T47D (cell line): ENCODE results near the gene GRK2.
"Not testable (repeated sequence)": the region's sequence is repeated elsewhere in the genome, so short reads cannot be mapped to it uniquely, and the experiment has no call there.

ENCODE experiments used
- DNase-seq, 2 experiments: peaks; one replicate each; pipeline versions ENCODE4 v3.0.0 to v3.0.0-alpha.2; 2011 to 2012; ENCODE audit warnings: low read depth in 1 of 2, low spot score in 1 of 2
- JUND ChIP-seq: IDR thresholded peaks from 2 replicates; pipeline ENCODE4 v1.6.1; 2012; ENCODE audit warnings: low read depth
- in situ Hi-C: cut with HindIII; loops from 2 replicates; pipeline ENCODE4 v1.10.0; 2016; ENCODE audit warnings: low sequenced_read_pairs, low pct_unique_long_range_greater_than_20kb

GRK2 gene

GRCh38 chr11:67260406-67260805, 5.9 kb upstream of the GRK2 start:
- in situ Hi-C loops = no loop called here
- no peak for DNase-seq
- no peak for TF ChIP-seq JUND

- DNase-seq = peak; percentile 86 to 87
- in situ Hi-C loops = not testable (repeated sequence)
Measured at GRCh38 chr11:67260885-67261639, 5.2 kb upstream of the GRK2 start.

GRCh38 chr11:67261640-67261945, 4.7 kb upstream of the GRK2 start:
- in situ Hi-C loops = no loop called here

GRCh38 chr11:67261946-67262681, 4.2 kb upstream of the GRK2 start:
- in situ Hi-C loops = no loop called here
- DNase-seq = peak in 1 of 2 experiments; percentile 65
- no peak for TF ChIP-seq JUND

More at GRCh38 chr11:67261640-67261945, 4.7 kb upstream of the GRK2 start:
- no peak for TF ChIP-seq JUND
- no peak for DNase-seq

- in situ Hi-C loops = no loop called here
- TF ChIP-seq JUND = no peak
- peak; percentile 90 to 99 for DNase-seq
Measured at GRCh38 chr11:67262731-67263675, 3.3 kb upstream of the GRK2 start.

- TF ChIP-seq JUND = no peak
- in situ Hi-C loops = no loop called here
- DNase-seq = no peak
Measured at GRCh38 chr11:67264260-67264659, 2.0 kb upstream of the GRK2 start.

- no peak for DNase-seq
- in situ Hi-C loops = no loop called here
- no peak for TF ChIP-seq JUND
Measured at GRCh38 chr11:67264877-67265632, 1.2 kb upstream of the GRK2 start.

GRCh38 chr11:67265633-67266448, 432 bp upstream of the GRK2 start:
- TF ChIP-seq JUND = no peak
- DNase-seq = peak; percentile 79 to 87
- in situ Hi-C loops = no loop called here

- DNase-seq = peak in 1 of 2 experiments; percentile 50
- in situ Hi-C loops = no loop called here
- no peak for TF ChIP-seq JUND
Measured at GRCh38 chr11:67267188-67268080, 1.2 kb downstream of the GRK2 start.

GRCh38 chr11:67268081-67268961, 2.0 kb downstream of the GRK2 start:
- in situ Hi-C loops = no loop called here
- no peak for DNase-seq
- no peak for TF ChIP-seq JUND
